Activated T-cell treated with anti-CD3 and anti-CD28 coated beads for 24 hours (primary cell): Measurements from ENCODE around the gene DTWD1.
A peak's percentile ranks its signal among the peaks of the same experiment; 100 is the strongest.
"Not testable (repeated sequence)": the region's sequence is repeated elsewhere in the genome, so short reads cannot be mapped to it uniquely, and the experiment has no call there.

Experiments used
- DNase-seq: peaks from one replicate; pipeline ENCODE4 v3.0.0-alpha.2; 2020; ENCODE audit warnings: low read depth

DTWD1 gene

GRCh38 chr15:49620658-49621368, at the start of gene DTWD1, which contains the start of gene FAM227B:
DTWD1 (plus strand) TSS chr15:49621048; CDS start chr15:49625168, 4,120 bp downstream.
FAM227B (minus strand) TSS chr15:49620818; CDS start chr15:49615171, 5,647 bp downstream.
- DNase-seq = peak; percentile 90

DNA sequence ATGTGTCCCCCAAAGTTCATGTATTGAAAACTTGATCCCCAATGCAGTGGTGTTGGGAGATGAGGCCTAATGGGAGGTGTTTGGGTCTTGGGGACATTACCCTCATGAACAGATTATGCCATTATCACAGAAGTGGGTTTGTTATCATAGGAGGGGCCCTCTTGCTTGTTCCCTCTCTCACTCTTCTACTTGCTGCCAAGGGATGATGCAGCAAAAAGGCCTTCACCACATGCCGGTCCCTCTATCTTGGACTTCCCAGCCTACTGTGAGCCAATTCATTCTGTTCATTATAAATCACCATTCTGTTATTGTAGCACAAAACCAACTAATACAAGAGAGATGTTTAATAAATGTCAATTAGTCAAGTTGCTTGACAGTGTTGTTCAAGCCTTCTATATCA, 47.4 kb upstream of the DTWD1 start:
- no peak for DNase-seq

- DNase-seq = no peak
Measured at GRCh38 chr15:49589030-49589429, 31.8 kb upstream of the DTWD1 start.

GRCh38 chr15:49592829-49593316, 28.0 kb upstream of the DTWD1 start:
- not testable (repeated sequence) for DNase-seq

- no peak for DNase-seq
Measured at GRCh38 chr15:49604625-49605409, 16.0 kb upstream of the DTWD1 start.

- DNase-seq = no peak
Measured at GRCh38 chr15:49605588-49605987, 15.3 kb upstream of the DTWD1 start.

GRCh38 chr15:49606594-49606993, 14.3 kb upstream of the DTWD1 start:
- DNase-seq = no peak

DNA sequence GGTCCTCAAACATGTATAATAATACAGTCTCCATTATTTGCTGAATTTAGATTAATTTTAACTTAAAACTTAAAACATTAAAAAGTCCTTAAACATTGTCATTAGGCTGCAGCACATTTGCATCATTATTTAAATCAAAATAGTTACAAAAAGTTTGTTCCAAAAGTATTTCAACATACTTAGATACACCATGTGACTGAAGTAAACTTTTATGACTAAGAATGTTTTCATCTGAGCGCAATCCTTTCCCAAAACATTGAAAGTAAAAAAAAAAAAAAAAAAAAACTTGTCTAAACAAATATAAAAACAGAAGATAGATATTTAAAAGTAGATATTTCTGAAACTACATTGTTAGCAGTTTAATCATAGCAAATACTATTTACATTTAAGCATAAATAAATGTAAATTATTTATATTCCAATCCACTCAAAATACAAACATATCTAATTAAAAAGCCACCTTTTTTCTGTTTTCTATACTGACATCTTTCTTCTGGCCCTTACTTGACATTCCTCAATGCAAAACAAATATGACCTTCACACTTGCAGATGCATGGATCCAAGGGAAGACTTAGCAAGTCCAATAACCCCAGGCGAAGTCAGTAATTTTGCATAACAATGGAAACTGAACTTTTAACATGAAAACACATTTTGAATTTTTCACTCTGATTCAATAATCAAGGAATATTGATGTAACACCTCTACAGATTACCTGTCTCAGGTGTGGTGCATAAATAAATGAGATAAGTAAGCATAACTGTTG, 10.5 kb upstream of the DTWD1 start:
- DNase-seq = no peak

- DNase-seq = not testable (repeated sequence)
Measured at GRCh38 chr15:49612240-49612639, 8.6 kb upstream of the DTWD1 start.

DNA sequence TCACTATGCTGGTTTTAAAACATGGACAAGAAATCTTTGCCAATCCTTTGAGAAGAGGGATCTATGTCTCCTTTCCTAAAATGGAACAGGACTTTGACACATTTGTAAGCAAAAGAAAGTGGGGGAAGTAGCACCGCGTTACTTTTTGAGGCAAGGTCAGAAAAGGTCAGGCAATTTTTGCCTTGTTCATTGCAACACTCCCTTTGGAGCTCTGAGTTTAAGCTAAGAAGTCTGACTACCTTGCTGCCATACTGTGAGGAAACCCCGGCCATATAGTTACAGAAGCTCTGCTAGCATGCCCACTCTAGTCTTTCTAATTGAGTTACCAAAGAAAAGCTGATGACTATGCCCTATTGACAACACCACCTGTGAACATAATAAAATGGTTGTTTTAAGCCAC, 1.6 kb upstream of the DTWD1 start:
- DNase-seq = no peak

GRCh38 chr15:49620199-49620598, 649 bp upstream of the DTWD1 start:
- no peak for DNase-seq

DNA sequence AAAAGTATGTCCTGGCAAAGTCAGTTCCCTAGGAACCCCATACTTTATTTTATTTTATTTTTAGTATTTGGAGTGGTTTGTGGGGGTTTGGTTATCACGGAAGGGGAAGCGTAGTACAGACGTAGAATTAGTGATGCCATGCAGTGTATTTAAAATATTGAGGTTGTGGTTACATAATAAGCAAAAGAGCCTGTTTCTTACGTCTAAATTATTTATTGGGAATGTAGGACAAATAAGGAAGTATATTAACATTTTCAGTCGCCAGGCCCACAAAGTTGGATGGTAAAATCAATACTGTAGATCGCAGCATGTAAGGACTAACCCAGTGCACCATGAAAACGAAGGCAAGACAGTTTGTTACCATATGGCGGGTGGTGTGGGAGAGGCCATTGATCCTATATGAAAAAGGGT, 558 bp downstream of the DTWD1 start:
- no peak for DNase-seq

GRCh38 chr15:49621887-49622286, 1.0 kb downstream of the DTWD1 start:
- no peak for DNase-seq

GRCh38 chr15:49622561-49622960, 1.7 kb downstream of the DTWD1 start:
- no peak for DNase-seq

- DNase-seq = no peak
Measured at GRCh38 chr15:49624056-49624455, 3.2 kb downstream of the DTWD1 start.

- no peak for DNase-seq
Measured at GRCh38 chr15:49625460-49626036, 4.7 kb downstream of the DTWD1 start.

- DNase-seq = no peak
Measured at GRCh38 chr15:49627407-49627877, 6.6 kb downstream of the DTWD1 start.

DNA sequence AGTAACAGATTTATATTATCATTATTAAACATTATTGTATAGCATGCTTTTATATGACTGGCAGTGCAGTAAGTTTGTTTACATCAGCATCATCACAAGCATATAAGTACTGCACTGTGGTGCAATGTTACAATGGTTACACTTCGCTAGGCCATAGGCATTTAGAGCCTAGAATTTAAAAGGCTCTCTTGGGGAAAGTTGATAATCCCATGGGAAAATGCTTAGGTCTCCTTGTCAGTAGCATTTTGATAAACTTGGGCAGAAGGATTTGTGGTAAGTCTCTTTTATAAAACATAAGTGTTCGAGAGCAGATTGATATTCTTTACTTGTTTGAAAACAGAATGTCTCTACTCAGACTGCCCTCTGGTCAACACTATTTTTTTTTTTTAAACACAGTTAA, 7.5 kb downstream of the DTWD1 start:
- DNase-seq = no peak

DNA sequence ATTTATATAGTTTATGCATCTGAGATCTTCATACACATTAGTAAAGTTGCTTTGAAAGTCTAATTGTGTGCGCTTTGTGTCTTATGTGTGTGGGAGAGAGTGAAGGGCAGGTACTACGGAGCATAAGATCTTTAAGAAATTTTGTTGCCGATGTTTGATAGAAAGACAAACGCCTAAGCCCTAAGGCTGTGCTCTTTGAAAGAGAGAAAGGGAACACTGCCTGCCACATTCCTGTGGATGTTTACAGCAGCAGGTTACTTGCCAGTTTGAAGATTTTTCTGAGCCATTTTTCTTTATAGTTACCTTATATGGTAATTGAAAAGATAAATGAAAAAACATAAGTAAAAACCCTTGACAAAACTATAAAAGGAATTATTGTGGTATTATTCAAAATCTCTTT, 17.0 kb downstream of the DTWD1 start:
- DNase-seq = no peak

DNA sequence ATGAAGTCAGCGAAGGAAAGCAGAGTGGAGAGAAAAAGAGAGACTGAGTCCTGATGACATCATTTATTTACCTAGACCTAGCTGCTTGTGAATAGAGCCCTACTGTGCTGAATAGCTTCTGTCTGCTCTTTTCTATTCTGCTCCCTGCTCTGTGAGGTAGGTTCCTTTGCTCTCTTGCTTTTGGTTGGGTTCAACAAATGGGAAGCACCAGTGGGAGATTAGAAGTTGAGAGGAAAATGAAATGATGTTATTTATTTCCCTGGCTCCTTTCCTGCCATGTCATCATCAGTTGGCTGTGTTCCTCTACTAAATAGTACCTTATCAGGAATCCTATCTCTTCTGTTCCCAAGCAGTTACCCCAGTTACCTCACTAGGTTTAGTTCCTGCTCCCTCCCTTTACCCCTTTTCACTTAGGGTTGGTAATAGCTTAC, 23.5 kb downstream of the DTWD1 start:
- no peak for DNase-seq

DNA sequence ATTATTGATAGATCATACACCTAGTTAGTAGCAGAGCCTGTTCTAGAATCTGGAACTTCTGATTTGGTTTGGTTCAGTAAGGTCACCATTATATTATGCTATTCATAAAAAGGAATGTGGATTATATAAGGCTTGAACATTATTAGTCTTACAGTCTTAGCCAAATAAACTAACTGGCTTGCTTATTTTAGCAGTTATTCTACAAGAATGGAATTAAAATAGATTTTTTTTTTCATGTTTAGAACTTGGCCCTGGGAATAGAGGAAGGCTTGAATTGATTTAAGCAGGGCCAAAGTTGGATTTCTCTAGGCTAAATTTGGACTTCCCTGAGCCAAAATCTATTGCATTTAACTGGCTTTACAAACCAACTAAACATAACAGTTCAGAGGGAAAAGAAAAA, 24.4 kb downstream of the DTWD1 start:
- DNase-seq = no peak

DNA sequence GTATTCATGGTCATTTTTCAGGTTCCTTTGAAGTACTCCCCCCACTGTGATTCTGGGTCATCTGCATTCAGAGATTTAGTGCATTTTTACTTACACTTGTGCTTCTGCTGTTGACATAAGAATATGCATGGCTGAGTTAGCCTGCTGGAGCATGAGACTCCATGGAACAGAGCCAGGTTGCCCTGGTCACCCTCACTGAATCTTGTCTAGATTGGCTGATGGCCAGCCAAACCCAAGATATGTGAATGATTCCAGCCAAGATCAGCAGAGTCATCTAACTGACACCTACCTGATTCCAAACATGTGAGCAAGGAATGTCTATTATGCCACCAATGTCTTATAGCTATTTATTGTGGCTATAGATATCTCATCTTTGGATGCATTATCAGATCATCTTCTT, 25.1 kb downstream of the DTWD1 start:
- no peak for DNase-seq
